CD14-positive monocyte (primary cell): ENCODE data around the gene MRE11. TPM values are rescaled to one million over a fixed set of nuclear protein-coding genes. Genes with fewer than 3 reads are reported as not detected.
A peak's percentile ranks its signal among the peaks of the same experiment; 100 is the strongest.

ENCODE experiments used
- DNase-seq, 3 donors: peaks; one replicate each; pipeline ENCODE4 v3.0.0-alpha.2; 2011 to 2022
- H2AFZ ChIP-seq: 2 replicates; pipeline ENCODE4 v1.6.0; 2012; ENCODE audit warnings: mild to moderate bottlenecking, low read depth, low read length, inconsistent platforms; ENCODE audit not compliant: insufficient read depth, poor library complexity, severe bottlenecking
- H3K27ac ChIP-seq, 2 donors: 1 replicate in 1 of 2; 2 replicates in 1 of 2; pipeline ENCODE4 v1.5.1; 2012 to 2013; ENCODE audit warnings: low read length in 2 of 2, control low read depth in 1 of 2, inconsistent platforms in 1 of 2, low read depth in 1 of 2, mild to moderate bottlenecking in 1 of 2
- H3K27me3 ChIP-seq, 2 donors: one replicate each; pipeline versions ENCODE4 v1.6.0 to v1.6.1; 2011 to 2013; ENCODE audit warnings: low read length in 2 of 2; ENCODE audit not compliant: control insufficient read depth in 2 of 2, insufficient read depth in 2 of 2
- H3K36me3 ChIP-seq, 2 donors: replicated peaks in 1 of 2; 1 replicate in 1 of 2; 2 replicates in 1 of 2; pipeline versions ENCODE4 v1.5.1 to v1.6.1; 2012 to 2013; ENCODE audit warnings: low read length in 2 of 2, control low read depth in 1 of 2, inconsistent platforms in 1 of 2, mild to moderate bottlenecking in 1 of 2; ENCODE audit not compliant: insufficient read depth in 2 of 2, control insufficient read depth in 1 of 2
- H3K4me1 ChIP-seq, 2 donors: 1 replicate in 1 of 2; 2 replicates in 1 of 2; pipeline versions ENCODE4 v1.5.1 to v1.6.1; 2012 to 2013; ENCODE audit warnings: low read length in 2 of 2, control low read depth in 1 of 2, inconsistent platforms in 1 of 2, mild to moderate bottlenecking in 1 of 2, moderate library complexity in 1 of 2; ENCODE audit not compliant: insufficient read depth in 2 of 2, control insufficient read depth in 1 of 2
- H3K4me2 ChIP-seq: replicated peaks from 2 replicates; pipeline ENCODE3; 2012; ENCODE audit warnings: low read length, moderate library complexity, mild to moderate bottlenecking; ENCODE audit not compliant: poor library complexity, severe bottlenecking; ENCODE audit errors: extremely low read depth
- H3K4me3 ChIP-seq, 3 experiments: fragments of 200-600 bp in 1 of 3; sonication (generic) in 1 of 3; replicated peaks in 1 of 3; 1 replicate in 2 of 3; 2 replicates in 1 of 3; pipeline ENCODE4 v1.5.1; 2011 to 2013; ENCODE audit warnings: low read length in 3 of 3, mild to moderate bottlenecking in 3 of 3, control low read depth in 2 of 3, low read depth in 2 of 3, inconsistent platforms in 1 of 3, moderate library complexity in 1 of 3
- H3K79me2 ChIP-seq: 2 replicates; pipeline ENCODE4 v1.6.0; 2012; ENCODE audit warnings: mild to moderate bottlenecking, control low read depth, inconsistent platforms, low read length, moderate library complexity; ENCODE audit not compliant: insufficient read depth
- H3K9ac ChIP-seq: 2 replicates; pipeline ENCODE4 v1.6.0; 2017; ENCODE audit warnings: low read length, mild to moderate bottlenecking; ENCODE audit not compliant: insufficient read depth, poor library complexity, severe bottlenecking
- H3K9me3 ChIP-seq, 2 donors: replicated peaks in 1 of 2; 1 replicate in 1 of 2; 2 replicates in 1 of 2; pipeline versions ENCODE4 v1.5.1 to v1.6.1; 2012 to 2013; ENCODE audit warnings: low read length in 2 of 2, control low read depth in 1 of 2; ENCODE audit not compliant: control insufficient read depth in 1 of 2, insufficient read depth in 1 of 2
- H4K20me1 ChIP-seq: 2 replicates; pipeline ENCODE4 v1.6.0; 2012; ENCODE audit warnings: mild to moderate bottlenecking, low read length, control low read depth, moderate library complexity; ENCODE audit not compliant: insufficient read depth
- H3K27ac Mint-ChIP-seq, 7 donors: one replicate each; pipeline ENCODE4 v1.8.0; 2020; ENCODE audit warnings: mild to moderate bottlenecking in 7 of 7, mixed read lengths in 7 of 7, moderate library complexity in 6 of 7, inconsistent platforms in 2 of 7
- H3K27me3 Mint-ChIP-seq, 3 donors: one replicate each; pipeline ENCODE4 v1.8.0; 2021 to 2022; ENCODE audit warnings: low read depth in 3 of 3, mild to moderate bottlenecking in 3 of 3, mixed read lengths in 3 of 3, moderate library complexity in 3 of 3, inconsistent platforms in 1 of 3
- H3K36me3 Mint-ChIP-seq, 2 donors: one replicate each; pipeline ENCODE4 v1.8.0; 2020; ENCODE audit warnings: mixed read lengths in 2 of 2, inconsistent platforms in 1 of 2, mild to moderate bottlenecking in 1 of 2
- H3K4me1 Mint-ChIP-seq: one replicate; pipeline ENCODE4 v1.8.0; 2020; ENCODE audit warnings: mild to moderate bottlenecking, mixed read lengths
- H3K4me3 Mint-ChIP-seq, 2 donors: one replicate each; pipeline ENCODE4 v1.8.0; 2020; ENCODE audit warnings: mild to moderate bottlenecking in 2 of 2, mixed read lengths in 2 of 2, moderate library complexity in 1 of 2
- H3K9me3 Mint-ChIP-seq, 7 donors: one replicate each; pipeline ENCODE4 v1.8.0; 2020 to 2022; ENCODE audit warnings: mixed read lengths in 7 of 7, mild to moderate bottlenecking in 6 of 7, moderate library complexity in 6 of 7, inconsistent platforms in 2 of 7
- CTCF ChIP-seq: fragments of 200-600 bp; IDR thresholded peaks from one replicate; pipeline ENCODE4 v1.8.0; 2022; ENCODE audit warnings: antibody characterized with exemption, mild to moderate bottlenecking
- WGBS: methylation state at CpG from one replicate; pipeline ENCODE4 v1.1.5; 2013; ENCODE audit warnings: missing lambda C conversion rate; ENCODE audit not compliant: insufficient coverage; 5-methylcytosine and 5-hydroxymethylcytosine counted together
- intact Hi-C, 2 donors: fragments of 100-400 bp; cut with micrococcal nuclease; formaldehyde crosslinking; loops; one replicate each; pipeline versions ENCODE4 v1.15.0 to v1.15.1; 2023
- polyA plus RNA-seq, 3 donors: library from polyadenylated mRNA; depleted of rRNA in 1 of 3; unstranded in 2 of 3; stranded (reverse) in 1 of 3; fragments of 300-500 nt in 2 of 3; fragments of >200 nt in 1 of 3; fragmentation: Illumina TruSeq in 2 of 3; gene quantifications; 1 replicate in 2 of 3; 2 replicates in 1 of 3; pipeline ENCODE4 v1.2.3, GENCODE V29; 2012 to 2021

Gene MRE11
- polyA plus RNA-seq, 3 donors, result 7.8 to 12.1 (median 10.5) TPM

- Histone ChIP-seq H3K4me3 (no peak overlapping the region), H3K36me3 (peaks cover 33 to 72% of the 10 kb centered on the region in 2 donors), H3K9ac (no peak overlapping the region), H3K9me3 (no peaks in the 10 kb centered on the region), H3K79me2 (no peaks in the 10 kb centered on the region), H2AFZ (no peak overlapping the region), H3K4me1 (peaks cover 15 to 19% of the 10 kb centered on the region in 2 donors), H3K4me2 (no peak overlapping the region), H4K20me1 (no peaks in the 10 kb centered on the region), H3K27ac (peak overlapping the region in 1 of 2 donors; percentile 24), H3K27me3 (no peaks in the 10 kb centered on the region)
- intact Hi-C loops, result no loop called here
- DNase-seq, result peak in 1 of 3 donors; percentile 34
- no CpG with 5 or more reads among the region's 2 CpGs for WGBS
- Mint-ChIP-seq H3K4me1 (peaks cover 16% of the 10 kb centered on the region), H3K9me3 (peaks cover 0 to 2% (median 0%) of the 10 kb centered on the region in 7 donors), H3K4me3 (no peak overlapping the region), H3K27me3 (peaks cover 0 to 1% (median 0%) of the 10 kb centered on the region in 3 donors), H3K36me3 (peaks cover 51 to 57% of the 10 kb centered on the region in 2 donors), H3K27ac (peak overlapping the region in 1 of 7 donors; percentile 8)
- TF ChIP-seq CTCF, result no peak
These were observed 24.2 kb downstream of the MRE11 start for GRCh38 chr11:94469416-94469815.

GRCh38 chr11:94459576-94459975 lies 34.1 kb downstream of the MRE11 start:
- intact Hi-C loops, result no loop called here
- Histone ChIP-seq H3K4me1 (peaks cover 0 to 5% of the 10 kb centered on the region in 2 donors), H4K20me1 (no peaks in the 10 kb centered on the region), H3K36me3 (peaks cover 27 to 76% of the 10 kb centered on the region in 2 donors), H2AFZ (no peak overlapping the region), H3K79me2 (no peaks in the 10 kb centered on the region), H3K9ac (no peak overlapping the region), H3K9me3 (no peaks in the 10 kb centered on the region), H3K27ac (no peak overlapping the region), H3K4me2 (no peak overlapping the region), H3K4me3 (no peak overlapping the region), H3K27me3 (no peaks in the 10 kb centered on the region)
- H3K27ac Mint-ChIP-seq, result peak overlapping the region in 1 of 7 donors; percentile 73
- peaks cover 49 to 70% of the 10 kb centered on the region in 2 donors for H3K36me3 Mint-ChIP-seq
- 100% methylated on average over 1 of the region's 2 CpGs for WGBS
- no peak overlapping the region for H3K4me3 Mint-ChIP-seq
- no peak for DNase-seq
- TF ChIP-seq CTCF, result no peak
- H3K9me3 Mint-ChIP-seq, result peaks cover 0 to 5% (median 3%) of the 10 kb centered on the region in 7 donors
- H3K4me1 Mint-ChIP-seq, result peaks cover 6% of the 10 kb centered on the region
- H3K27me3 Mint-ChIP-seq, result peaks cover 0 to 2% (median 2%) of the 10 kb centered on the region in 3 donors
